GM12875 (cell line): ENCODE data around the gene FBXO17.

Experiments
- H3K4me3 ChIP-seq: one replicate; pipeline ENCODE4 v1.5.1; 2011; ENCODE audit warnings: low read depth, low read length, control low read depth
- CTCF ChIP-seq: IDR thresholded peaks from 2 replicates; pipeline ENCODE4 v1.5.1; 2011; ENCODE audit warnings: low read depth, mild to moderate bottlenecking, control low read depth, inconsistent platforms, low read length, moderate library complexity, borderline replicate concordance; ENCODE audit not compliant: insufficient read depth

Gene FBXO17

GRCh38 chr19:38911388-38912001 lies 64.0 kb downstream of the FBXO17 start:
- no peak overlapping the region for H3K4me3 ChIP-seq
- TF ChIP-seq CTCF = no peak

GRCh38 chr19:38910488-38910887 lies 65.1 kb downstream of the FBXO17 start:
- H3K4me3 ChIP-seq = no peak overlapping the region
- TF ChIP-seq CTCF = no peak

GRCh38 chr19:38908911-38909310 lies 66.6 kb downstream of the FBXO17 start:
- no peak overlapping the region for H3K4me3 ChIP-seq
- no peak for TF ChIP-seq CTCF

- no peak for TF ChIP-seq CTCF
- no peak overlapping the region for H3K4me3 ChIP-seq
Measured at GRCh38 chr19:38907670-38908069, 67.9 kb downstream of the FBXO17 start.

- no peak for TF ChIP-seq CTCF
- no peak overlapping the region for H3K4me3 ChIP-seq
Measured at GRCh38 chr19:38907227-38907626, 68.3 kb downstream of the FBXO17 start.

GRCh38 chr19:38905620-38906019 lies 69.9 kb downstream of the FBXO17 start:
- no peak overlapping the region for H3K4me3 ChIP-seq
- no peak for TF ChIP-seq CTCF

- no peak overlapping the region for H3K4me3 ChIP-seq
- TF ChIP-seq CTCF = no peak
Measured at GRCh38 chr19:38904581-38905539, 70.7 kb downstream of the FBXO17 start.
